ENCODE measurements around the gene LYRM7. TPM values are rescaled to one million over a fixed set of nuclear protein-coding genes. Genes with fewer than 3 reads are reported as not detected.
"Not testable (repeated sequence)": the region's sequence is repeated elsewhere in the genome, so short reads cannot be mapped to it uniquely, and the experiment has no call there.

LYRM7 gene
- total RNA-seq, 6 experiments from 2014 or later: 8.1 to 10.9 (median 9.9) TPM

- Mint-ChIP-seq H3K4me1 (ENCODE audit: low read depth) (peaks cover 13% of the 10 kb centered on the region), H3K27me3 (ENCODE audit: insufficient read depth) (no peaks in the 10 kb centered on the region), H3K9me3 (no peaks in the 10 kb centered on the region), H3K4me3 (no peak overlapping the region), H3K27ac (no peak overlapping the region), H3K36me3 (ENCODE audit: low read depth) (no peaks in the 10 kb centered on the region)
- no peak for DNase-seq
- TF ChIP-seq CTCF (IDR thresholded peaks at IDR 0.05): no peak
These were observed 82.1 kb downstream of the LYRM7 start for GRCh38 chr5:131252824-131253171.

GRCh38 chr5:131254025-131254424 is 83.3 kb downstream of the LYRM7 start:
- not testable (repeated sequence) for H3K9me3 Mint-ChIP-seq; DNase-seq; H3K27me3 Mint-ChIP-seq (ENCODE audit: insufficient read depth); H3K4me3 Mint-ChIP-seq; H3K27ac Mint-ChIP-seq; H3K36me3 Mint-ChIP-seq (ENCODE audit: low read depth)
- H3K4me1 Mint-ChIP-seq (ENCODE audit: low read depth): peaks cover 23% of the 10 kb centered on the region

- no peak for TF ChIP-seq CTCF (IDR thresholded peaks at IDR 0.05)
- no peaks in the 10 kb centered on the region for H3K36me3 Mint-ChIP-seq (ENCODE audit: low read depth)
- H3K4me3 Mint-ChIP-seq: no peak overlapping the region
- H3K27me3 Mint-ChIP-seq (ENCODE audit: insufficient read depth): no peaks in the 10 kb centered on the region
- H3K4me1 Mint-ChIP-seq (ENCODE audit: low read depth): peaks cover 29% of the 10 kb centered on the region
- no peak overlapping the region for H3K27ac Mint-ChIP-seq
- no peaks in the 10 kb centered on the region for H3K9me3 Mint-ChIP-seq
- no peak for DNase-seq
These were observed 84.0 kb downstream of the LYRM7 start for GRCh38 chr5:131254741-131255140.

Other genes starting within 250 kb of the LYRM7 start
- 100 to 1,000 TPM; 231 to 251 (median 241) TPM for gene HINT1, start 5.7 kb upstream of the LYRM7 start, total RNA-seq (2021; fragmentation: NEBNext Ultra II Directional; extraction: Animal tissue kit (Norgen Biotek cat#: 25700))
- gene CDC42SE2, start 93.1 kb downstream of the LYRM7 start, total RNA-seq (2021; fragmentation: NEBNext Ultra II Directional; extraction: Animal tissue kit (Norgen Biotek cat#: 25700)): 10 to 100 TPM; 14.2 to 18.0 (median 16.4) TPM

Measured in HFFc6 (cell line).